Vagina (tissue), 2 donors: ENCODE data around the gene TGM1. TPM values are rescaled to one million over a fixed set of nuclear protein-coding genes. Genes with fewer than 3 reads are reported as not detected.
"Not testable (repeated sequence)": the region's sequence is repeated elsewhere in the genome, so short reads cannot be mapped to it uniquely, and the experiment has no call there.

Experiments used
- DNase-seq, 2 donors: peaks; one replicate each; pipeline ENCODE4 v3.0.0-alpha.2; 2017; ENCODE audit errors: extremely low spot score in 2 of 2
- H3K27ac ChIP-seq: fragments of 200-600 bp; sonication (generic); one replicate; pipeline ENCODE4 v1.5.1; 2019
- H3K27me3 ChIP-seq: fragments of 200-600 bp; sonication (generic); one replicate; pipeline ENCODE4 v1.5.1; 2019
- H3K36me3 ChIP-seq, 2 donors: fragments of 200-600 bp; sonication (generic); one replicate each; pipeline ENCODE4 v1.5.1; 2017 to 2019
- H3K4me1 ChIP-seq: fragments of 200-600 bp; sonication (generic); one replicate; pipeline ENCODE4 v1.5.1; 2019
- H3K4me3 ChIP-seq, 2 donors: fragments of 200-600 bp; sonication (generic); 1 replicate in 1 of 2; 2 replicates in 1 of 2; pipeline ENCODE4 v1.5.1; 2016 to 2019
- H3K9me3 ChIP-seq: fragments of 200-600 bp; sonication (generic); one replicate; pipeline ENCODE4 v1.5.1; 2019
- POLR2A ChIP-seq, 2 donors: fragments of 450-650 bp; IDR thresholded peaks; one replicate each; pipeline ENCODE4 v1.6.1; 2017; ENCODE audit warnings: antibody characterized with exemption in 2 of 2, mild to moderate bottlenecking in 2 of 2, moderate library complexity in 2 of 2
- POLR2AphosphoS5 ChIP-seq, 2 donors: sonication (generic); formaldehyde crosslinking; IDR thresholded peaks; one replicate each; pipeline ENCODE4 v1.9.0; 2017; ENCODE audit warnings: antibody characterized with exemption in 2 of 2, mild to moderate bottlenecking in 2 of 2, low read depth in 1 of 2; ENCODE audit not compliant: insufficient read depth in 1 of 2
- intact Hi-C: fragments of 100-400 bp; cut with DNase I; formaldehyde crosslinking; loops from one replicate; pipeline ENCODE4 v1.15.1; 2023
- total RNA-seq: library from RNA; depleted of rRNA; stranded (reverse); fragments of >200 nt; gene quantifications from one replicate; pipeline ENCODE4 v1.2.3, GENCODE V29; 2016
- TF ChIP-seq, protein P1 (sequence below), 3 experiments: fragments of 450-650 bp in 2 of 3; fragments of 200-600 bp in 1 of 3; sonication (generic) in 1 of 3; IDR thresholded peaks; one replicate each; pipeline ENCODE4 v1.5.1; 2017 to 2019; ENCODE audit warnings: antibody characterized with exemption in 3 of 3, mild to moderate bottlenecking in 2 of 3, moderate library complexity in 2 of 3

Gene TGM1
- total RNA-seq, 1 donor from 2014 or later: 269 TPM

DNA sequence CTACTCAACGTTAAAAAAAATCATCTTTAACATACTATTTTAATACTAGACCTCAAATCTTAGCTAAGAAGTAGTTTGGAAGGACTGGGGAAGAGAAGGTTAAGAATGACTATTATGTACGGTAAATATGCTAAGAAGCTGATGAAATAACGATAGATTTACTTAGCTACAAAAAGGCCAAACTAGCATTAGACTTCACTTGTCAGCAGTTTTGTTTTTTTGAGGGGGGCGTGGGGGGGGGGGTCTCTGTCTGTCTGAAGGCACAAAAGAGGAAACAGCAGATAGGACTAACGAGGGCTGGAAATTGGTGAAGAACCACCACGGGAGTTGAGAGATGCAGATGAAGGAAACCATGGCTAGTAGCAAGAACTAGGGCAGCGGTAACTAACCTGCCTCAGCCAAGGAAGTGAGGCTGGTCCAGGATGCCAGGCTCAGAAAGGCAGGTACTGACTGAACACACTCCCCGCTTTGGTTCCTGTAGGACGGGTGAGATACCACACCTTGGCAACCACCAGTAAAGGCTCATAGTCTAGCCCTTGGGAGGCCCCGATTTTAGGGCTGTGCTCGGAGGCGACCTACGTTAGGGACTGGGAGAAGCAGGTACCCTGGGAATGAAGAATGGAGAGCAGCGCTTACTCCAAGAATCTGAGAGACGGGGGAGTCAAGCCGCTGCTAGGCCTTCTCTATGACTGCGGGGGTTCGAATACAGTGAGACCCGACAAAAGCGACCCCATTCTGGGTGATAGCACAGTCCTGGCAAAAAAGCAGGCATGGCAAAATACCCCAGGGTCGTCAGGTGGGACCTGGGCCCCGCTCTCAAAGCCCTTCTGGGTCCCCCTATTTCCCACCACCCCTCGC, 31.5 kb downstream of the TGM1 start:
- DNase-seq: no peak
- Histone ChIP-seq H3K4me1 (peaks cover 34% of the 10 kb centered on the region), H3K4me3 (peak overlapping the region; percentile 68 to 76), H3K27ac (peak overlapping the region; percentile 82), H3K27me3 (no peaks in the 10 kb centered on the region), H3K36me3 (peaks cover 0 to 11% of the 10 kb centered on the region in 2 donors), H3K9me3 (no peaks in the 10 kb centered on the region)
- intact Hi-C loops: no loop called here
- no peak for TF ChIP-seq POLR2AphosphoS5 (IDR thresholded peaks at IDR 0.05; ENCODE audit: insufficient read depth in 1 of 2, low read depth in 1 of 2)
- TF ChIP-seq POLR2A (IDR thresholded peaks at IDR 0.05): no peak
- TF ChIP-seq, protein P1, sequence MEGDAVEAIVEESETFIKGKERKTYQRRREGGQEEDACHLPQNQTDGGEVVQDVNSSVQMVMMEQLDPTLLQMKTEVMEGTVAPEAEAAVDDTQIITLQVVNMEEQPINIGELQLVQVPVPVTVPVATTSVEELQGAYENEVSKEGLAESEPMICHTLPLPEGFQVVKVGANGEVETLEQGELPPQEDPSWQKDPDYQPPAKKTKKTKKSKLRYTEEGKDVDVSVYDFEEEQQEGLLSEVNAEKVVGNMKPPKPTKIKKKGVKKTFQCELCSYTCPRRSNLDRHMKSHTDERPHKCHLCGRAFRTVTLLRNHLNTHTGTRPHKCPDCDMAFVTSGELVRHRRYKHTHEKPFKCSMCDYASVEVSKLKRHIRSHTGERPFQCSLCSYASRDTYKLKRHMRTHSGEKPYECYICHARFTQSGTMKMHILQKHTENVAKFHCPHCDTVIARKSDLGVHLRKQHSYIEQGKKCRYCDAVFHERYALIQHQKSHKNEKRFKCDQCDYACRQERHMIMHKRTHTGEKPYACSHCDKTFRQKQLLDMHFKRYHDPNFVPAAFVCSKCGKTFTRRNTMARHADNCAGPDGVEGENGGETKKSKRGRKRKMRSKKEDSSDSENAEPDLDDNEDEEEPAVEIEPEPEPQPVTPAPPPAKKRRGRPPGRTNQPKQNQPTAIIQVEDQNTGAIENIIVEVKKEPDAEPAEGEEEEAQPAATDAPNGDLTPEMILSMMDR (IDR thresholded peaks at IDR 0.05): no peak

DNA sequence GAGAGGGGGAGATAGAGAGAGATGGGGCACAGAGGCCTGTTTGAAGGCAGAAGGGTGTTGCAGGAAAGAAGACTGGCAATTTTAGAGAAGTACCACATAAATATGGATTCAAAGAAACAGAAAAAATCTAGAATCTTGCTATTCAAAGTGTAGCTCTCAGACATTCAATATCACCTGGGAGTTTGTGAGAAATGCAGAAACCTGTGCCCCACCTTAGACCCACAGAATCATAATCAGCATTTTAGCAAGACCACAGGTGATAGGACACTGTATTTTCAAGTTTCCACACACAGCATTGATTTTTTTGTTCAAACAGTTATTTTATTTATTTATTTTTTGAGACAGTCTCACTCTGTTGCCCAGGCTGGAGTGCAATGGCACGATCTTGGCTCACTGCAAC, 34.1 kb downstream of the TGM1 start:
- TF ChIP-seq POLR2AphosphoS5 (IDR thresholded peaks at IDR 0.05; ENCODE audit: insufficient read depth in 1 of 2, low read depth in 1 of 2) (no peak), POLR2A (IDR thresholded peaks at IDR 0.05) (no peak)
- TF ChIP-seq, protein P1 (IDR thresholded peaks at IDR 0.05): no peak
- Histone ChIP-seq H3K9me3 (no peaks in the 10 kb centered on the region), H3K4me3 (no peak overlapping the region)

DNA sequence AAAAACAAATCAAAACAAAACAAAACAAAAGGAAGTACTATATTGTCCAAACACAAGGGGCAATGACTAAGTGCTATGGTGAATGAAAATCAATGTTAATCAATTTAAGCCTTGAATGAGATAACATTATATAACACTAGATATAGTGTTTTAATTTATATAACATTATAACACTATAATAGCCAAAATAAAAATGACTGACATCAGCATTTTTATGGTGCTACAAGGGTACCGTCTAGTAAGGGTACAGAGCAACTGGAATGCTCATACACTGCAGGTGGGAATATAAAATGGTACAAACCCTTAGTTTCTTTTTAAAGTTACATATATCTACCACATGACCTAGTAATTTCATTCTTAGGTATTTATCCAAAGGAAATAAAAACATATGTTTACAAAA, 36.5 kb downstream of the TGM1 start:
- intact Hi-C loops: no loop called here
- Histone ChIP-seq H3K4me1 (peaks cover 11% of the 10 kb centered on the region), H3K9me3 (no peaks in the 10 kb centered on the region), H3K4me3 (no peak overlapping the region), H3K36me3 (peaks cover 0 to 3% of the 10 kb centered on the region in 2 donors), H3K27me3 (no peaks in the 10 kb centered on the region), H3K27ac (no peak overlapping the region)
- no peak for TF ChIP-seq POLR2A (IDR thresholded peaks at IDR 0.05)
- TF ChIP-seq POLR2AphosphoS5 (IDR thresholded peaks at IDR 0.05; ENCODE audit: insufficient read depth in 1 of 2, low read depth in 1 of 2): no peak
- TF ChIP-seq, protein P1 (IDR thresholded peaks at IDR 0.05): no peak
- DNase-seq: no peak

More for the DNA sequence above, 34.1 kb downstream of the TGM1 start:
- H3K27me3 ChIP-seq: no peaks in the 10 kb centered on the region
- peaks cover 26% of the 10 kb centered on the region for H3K4me1 ChIP-seq
- peaks cover 0 to 3% of the 10 kb centered on the region in 2 donors for H3K36me3 ChIP-seq
- no peak overlapping the region for H3K27ac ChIP-seq
- intact Hi-C loops: no loop called here
- no peak for DNase-seq

DNA sequence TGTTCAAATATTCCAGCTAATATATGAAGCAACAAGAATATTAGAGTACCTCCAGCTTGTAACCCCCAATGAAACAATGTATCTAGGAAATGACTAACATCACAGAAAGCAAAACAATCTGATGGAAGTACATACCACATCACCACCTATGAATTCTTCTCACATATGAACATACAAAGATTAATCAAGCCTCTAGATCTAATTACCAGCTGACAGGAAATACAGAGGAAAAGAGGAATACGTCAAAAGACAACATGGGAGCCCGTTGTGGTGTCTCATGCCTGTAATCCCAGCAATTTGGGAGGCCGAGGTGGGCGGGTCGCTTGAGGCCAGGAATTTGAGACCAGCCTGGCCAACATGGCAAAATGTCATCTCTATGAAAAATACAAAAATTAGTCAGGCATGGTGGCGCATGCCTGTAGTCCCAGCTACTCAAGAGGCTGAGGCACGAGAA, 38.3 kb downstream of the TGM1 start:
- no peaks in the 10 kb centered on the region for H3K4me1 ChIP-seq
- H3K9me3 ChIP-seq: no peaks in the 10 kb centered on the region
- no peaks in the 10 kb centered on the region for H3K27me3 ChIP-seq
- no peak overlapping the region for H3K27ac ChIP-seq
- no peak for TF ChIP-seq POLR2AphosphoS5 (IDR thresholded peaks at IDR 0.05; ENCODE audit: insufficient read depth in 1 of 2, low read depth in 1 of 2)
- no peak for TF ChIP-seq POLR2A (IDR thresholded peaks at IDR 0.05)
- TF ChIP-seq, protein P1 (IDR thresholded peaks at IDR 0.05): no peak
- intact Hi-C loops: no loop called here
- H3K4me3 ChIP-seq: no peak overlapping the region
- no peak for DNase-seq
- H3K36me3 ChIP-seq: peaks cover 0 to 3% of the 10 kb centered on the region in 2 donors

DNA sequence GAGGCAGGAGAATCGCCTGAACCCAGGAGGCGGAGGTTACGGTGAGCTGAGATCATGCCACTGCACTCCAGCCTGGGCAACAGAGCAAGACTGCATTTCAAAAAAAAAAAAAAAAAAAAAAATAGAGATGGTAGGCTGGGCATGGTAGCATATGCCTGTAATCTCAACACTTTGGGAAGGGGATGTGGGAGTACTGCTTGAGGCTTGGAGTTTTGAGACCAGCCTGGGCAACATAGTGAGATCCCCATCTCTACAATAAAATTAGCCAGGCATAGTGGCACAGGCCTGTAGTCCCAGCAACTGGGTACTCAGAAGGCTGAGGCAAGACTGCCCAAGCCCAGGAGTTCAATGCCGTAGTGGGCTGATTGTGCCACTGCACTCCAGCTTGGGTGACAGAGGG, 40.0 kb downstream of the TGM1 start:
- H3K36me3 ChIP-seq, H3K27ac ChIP-seq, H3K4me3 ChIP-seq, H3K9me3 ChIP-seq, H3K27me3 ChIP-seq, intact Hi-C loops, H3K4me1 ChIP-seq, DNase-seq: not testable (repeated sequence)
